ENCODE measurements around the gene ANXA7.
"Not testable (repeated sequence)": the region's sequence is repeated elsewhere in the genome, so short reads cannot be mapped to it uniquely, and the experiment has no call there.

Gene ANXA7

GRCh38 chr10:73406846-73407245 is 7.0 kb downstream of the ANXA7 start:
- DNase-seq = no peak

GRCh38 chr10:73405556-73405955 is 8.3 kb downstream of the ANXA7 start:
- DNase-seq = no peak

- DNase-seq = no peak
Observed at GRCh38 chr10:73404690-73405089, 9.2 kb downstream of the ANXA7 start.

- no peak for DNase-seq
Observed at GRCh38 chr10:73401636-73402035, 12.2 kb downstream of the ANXA7 start.

- DNase-seq = no peak
Observed at GRCh38 chr10:73399063-73399462, 14.8 kb downstream of the ANXA7 start.

GRCh38 chr10:73398024-73398423 is 15.8 kb downstream of the ANXA7 start:
- DNase-seq = no peak

- not testable (repeated sequence) for DNase-seq
Observed at GRCh38 chr10:73394325-73394724, 19.5 kb downstream of the ANXA7 start.

GRCh38 chr10:73388228-73388627 is 25.6 kb downstream of the ANXA7 start:
- DNase-seq = no peak

GRCh38 chr10:73386583-73386982 is 27.3 kb downstream of the ANXA7 start:
- DNase-seq = no peak

- no peak for DNase-seq
Observed at GRCh38 chr10:73379064-73379748, 34.7 kb downstream of the ANXA7 start.

- DNase-seq = no peak
Observed at GRCh38 chr10:73376679-73377078, 37.2 kb downstream of the ANXA7 start.

- peak; percentile 26 for DNase-seq
Observed at GRCh38 chr10:73368238-73368637, 45.6 kb downstream of the ANXA7 start.

GRCh38 chr10:73366381-73367298 is 47.2 kb downstream of the ANXA7 start:
- DNase-seq = no peak

GRCh38 chr10:73364964-73365363 is 48.9 kb downstream of the ANXA7 start:
- no peak for DNase-seq

GRCh38 chr10:73359492-73359891 is 54.4 kb downstream of the ANXA7 start:
- no peak for DNase-seq

- DNase-seq = peak; percentile 94
Observed at GRCh38 chr10:73358331-73359279, 55.3 kb downstream of the ANXA7 start, which contains the start of gene CFAP70. TSS of gene CFAP70 (minus strand) at chr10:73358864. CDS start at chr10:73354796, 4,068 bp downstream.

GRCh38 chr10:73357821-73358220 is 56.0 kb downstream of the ANXA7 start:
- DNase-seq = no peak

- DNase-seq = no peak
Observed at GRCh38 chr10:73357166-73357565, 56.7 kb downstream of the ANXA7 start.

GRCh38 chr10:73344269-73344668 is 69.6 kb downstream of the ANXA7 start:
- no peak for DNase-seq

- DNase-seq = no peak
Observed at GRCh38 chr10:73340121-73340520, 73.7 kb downstream of the ANXA7 start.

GRCh38 chr10:73339436-73339835 is 74.4 kb downstream of the ANXA7 start:
- no peak for DNase-seq

- no peak for DNase-seq
Observed at GRCh38 chr10:73338801-73339368, 75.0 kb downstream of the ANXA7 start.

GRCh38 chr10:73333202-73333601 is 80.7 kb downstream of the ANXA7 start:
- DNase-seq = no peak
